ENCODE measurements around the gene RAB34. TPM values are rescaled to one million over a fixed set of nuclear protein-coding genes. Genes with fewer than 3 reads are reported as not detected.

The RAB34 gene
- total and polyA plus RNA-seq, 3 experiments from 2014 or later = 2.6 to 8.3 (median 7.9) TPM

DNA sequence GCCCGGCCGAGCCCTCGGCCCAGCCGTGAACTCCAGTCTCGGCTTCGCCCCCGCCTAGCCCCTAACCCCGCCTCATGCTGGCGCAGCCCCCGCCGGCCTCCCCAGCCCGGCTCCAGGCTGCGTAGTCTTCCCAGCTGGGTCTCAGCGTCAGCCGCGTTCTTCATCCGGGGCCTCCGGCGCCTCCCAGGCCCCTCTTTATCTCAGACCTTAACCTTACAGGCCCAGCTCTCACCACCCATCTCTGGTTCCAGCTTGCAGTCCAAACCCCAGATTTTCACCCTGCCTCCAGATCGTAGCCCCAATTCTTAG lies 6.0 kb downstream of the RAB34 start, which contains the start of gene PROCA1:
TSS of gene PROCA1 (minus strand) at position 166 of the 309 bp plus-strand sequence. CDS start 228 bp downstream, outside the sequence.
- Histone ChIP-seq H3K27ac (ENCODE audit: low read depth, low read length) (peak within 1 kb of the TSS; percentile 83), H3K4me1 (ENCODE audit: insufficient read depth, low read length) (peaks cover 17% of the 10 kb centered on the region), H3K9me3 (ENCODE audit: low read length) (no peaks in the 10 kb centered on the region), H3K4me3 (ENCODE audit: low read length) (peak within 1 kb of the TSS; percentile 82), H3K36me3 (ENCODE audit: insufficient read depth, low read length) (no peaks in the 10 kb centered on the region), H3K27me3 (ENCODE audit: insufficient read depth, low read length, poor library complexity, severe bottlenecking) (peaks cover 6% of the 10 kb centered on the region)
- peaks cover 17 to 18% of the 10 kb centered on the region in 2 donors for H3K27me3 Mint-ChIP-seq
- peaks cover 0 to 5% (median 0%) of the 10 kb centered on the region in 3 donors for H3K36me3 Mint-ChIP-seq
- H3K9me3 Mint-ChIP-seq = no peaks in the 10 kb centered on the region
- peak in 1 of 5 donors; percentile 61 for DNase-seq
- ChIA-PET POLR2A (interaction anchor here (0.5 to 3.8 kb wide), 12 partner anchors 9 to 429 kb away, joined by 3 to 53 read pairs (median 4); partner anchors contain the start of genes FLOT2, PHF12, RPL23A and SDF2), CTCF (interaction anchor here (0.9 to 4.4 kb wide), 6 partner anchors 8 to 52 kb away, joined by 3 to 35 read pairs (median 4); partner anchors contain the start of genes RPL23A and TLCD1)
- H3K4me1 Mint-ChIP-seq = peaks cover 16 to 24% (median 20%) of the 10 kb centered on the region in 3 donors
- peak within 1 kb of the TSS; percentile 41 to 97 (median 92) for H3K27ac Mint-ChIP-seq
- peak within 1 kb of the TSS; percentile 86 to 97 (median 91) for H3K4me3 Mint-ChIP-seq

DNA sequence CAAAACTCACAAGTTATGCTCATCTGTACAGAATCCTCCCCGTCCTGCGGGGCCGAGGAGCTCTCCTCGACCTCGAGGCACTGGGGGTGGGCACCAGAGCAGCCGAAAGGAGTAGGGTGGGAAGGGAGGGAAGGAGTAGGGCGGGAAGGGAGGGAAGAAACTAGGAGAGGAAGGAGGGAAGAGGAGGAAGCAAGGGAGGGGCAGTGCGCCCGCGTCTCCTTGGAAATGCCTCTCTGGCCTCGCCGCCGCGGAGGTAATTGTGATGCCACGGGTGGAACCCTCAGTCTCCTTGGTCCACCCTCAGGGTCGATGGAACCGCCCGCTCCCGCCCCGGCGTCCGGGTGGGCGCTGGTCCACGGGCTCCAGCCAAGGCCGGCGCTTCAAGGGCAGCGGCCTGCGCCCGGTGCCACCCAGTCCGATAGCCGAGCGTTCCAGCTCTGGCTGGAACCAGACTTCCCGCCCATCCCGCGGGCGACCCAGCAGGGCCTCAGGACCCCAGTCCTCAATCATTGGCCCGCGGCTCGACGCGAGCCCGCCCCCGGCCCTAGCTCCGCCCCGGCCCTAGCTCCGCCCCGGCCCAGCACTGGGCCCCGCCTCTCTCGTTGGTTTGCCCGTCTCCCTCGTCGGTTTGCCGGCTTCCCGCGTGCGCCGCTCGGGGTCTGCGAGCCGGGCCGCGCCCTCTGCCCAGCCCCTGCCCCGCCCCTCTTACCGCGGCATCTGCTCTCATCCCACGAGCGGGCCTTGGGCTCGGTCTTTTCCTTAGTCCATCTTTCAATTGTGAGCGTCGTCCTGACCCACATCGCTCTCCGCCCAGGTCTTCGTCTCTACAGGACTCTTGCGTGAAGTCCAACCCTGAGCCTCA lies 6.6 kb downstream of the RAB34 start:
- Mint-ChIP-seq H3K36me3 (peaks cover 0 to 5% (median 0%) of the 10 kb centered on the region in 3 donors), H3K9me3 (no peaks in the 10 kb centered on the region), H3K4me3 (peak overlapping the region; percentile 86 to 97 (median 91)), H3K4me1 (peaks cover 16 to 24% (median 20%) of the 10 kb centered on the region in 3 donors), H3K27ac (peak overlapping the region; percentile 41 to 97 (median 92)), H3K27me3 (peaks cover 14 to 17% of the 10 kb centered on the region in 2 donors)
- no peaks in the 10 kb centered on the region for H3K36me3 ChIP-seq (ENCODE audit: insufficient read depth, low read length)
- peak; percentile 84 to 91 (median 85) for DNase-seq
- CTCF ChIA-PET = interaction anchor here (0.9 to 4.4 kb wide), 7 partner anchors 9 to 406 kb away, joined by 3 to 35 read pairs (median 4); partner anchors contain the start of genes RPL23A, SDF2, SUPT6H and TLCD1
- H3K4me3 ChIP-seq (ENCODE audit: low read length) = peak overlapping the region; percentile 82
- H3K27ac ChIP-seq (ENCODE audit: low read depth, low read length) = peak overlapping the region; percentile 83
- POLR2A ChIA-PET = interaction anchor here (0.5 to 3.8 kb wide), 14 partner anchors 10 to 429 kb away, joined by 3 to 53 read pairs (median 4); partner anchors contain the start of genes BLTP2, FLOT2, PHF12 and RPL23A
- H3K4me1 ChIP-seq (ENCODE audit: insufficient read depth, low read length) = peaks cover 17% of the 10 kb centered on the region
- H3K27me3 ChIP-seq (ENCODE audit: insufficient read depth, low read length, poor library complexity, severe bottlenecking) = peaks cover under 1% of the 10 kb centered on the region
- H3K9me3 ChIP-seq (ENCODE audit: low read length) = no peaks in the 10 kb centered on the region

DNA sequence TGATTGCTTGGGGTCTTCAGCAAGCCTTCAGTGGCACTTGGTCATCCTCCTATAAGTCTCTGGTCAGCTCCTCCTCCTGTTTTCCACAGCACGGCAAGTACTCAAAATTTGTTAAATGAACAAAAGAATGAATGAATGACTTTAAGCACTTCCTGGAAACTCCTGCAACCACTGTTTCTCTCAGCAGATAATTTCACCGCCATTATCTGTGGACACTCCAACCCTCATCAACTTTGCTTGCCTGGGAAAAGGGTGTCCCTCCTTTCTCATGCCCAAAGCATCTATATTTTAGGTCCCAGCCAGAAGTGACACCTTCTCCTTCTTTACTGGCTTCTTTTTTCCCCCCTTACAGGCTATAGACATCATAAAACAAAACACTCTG lies 10.3 kb downstream of the RAB34 start:
- CTCF ChIA-PET = no interaction called here

DNA sequence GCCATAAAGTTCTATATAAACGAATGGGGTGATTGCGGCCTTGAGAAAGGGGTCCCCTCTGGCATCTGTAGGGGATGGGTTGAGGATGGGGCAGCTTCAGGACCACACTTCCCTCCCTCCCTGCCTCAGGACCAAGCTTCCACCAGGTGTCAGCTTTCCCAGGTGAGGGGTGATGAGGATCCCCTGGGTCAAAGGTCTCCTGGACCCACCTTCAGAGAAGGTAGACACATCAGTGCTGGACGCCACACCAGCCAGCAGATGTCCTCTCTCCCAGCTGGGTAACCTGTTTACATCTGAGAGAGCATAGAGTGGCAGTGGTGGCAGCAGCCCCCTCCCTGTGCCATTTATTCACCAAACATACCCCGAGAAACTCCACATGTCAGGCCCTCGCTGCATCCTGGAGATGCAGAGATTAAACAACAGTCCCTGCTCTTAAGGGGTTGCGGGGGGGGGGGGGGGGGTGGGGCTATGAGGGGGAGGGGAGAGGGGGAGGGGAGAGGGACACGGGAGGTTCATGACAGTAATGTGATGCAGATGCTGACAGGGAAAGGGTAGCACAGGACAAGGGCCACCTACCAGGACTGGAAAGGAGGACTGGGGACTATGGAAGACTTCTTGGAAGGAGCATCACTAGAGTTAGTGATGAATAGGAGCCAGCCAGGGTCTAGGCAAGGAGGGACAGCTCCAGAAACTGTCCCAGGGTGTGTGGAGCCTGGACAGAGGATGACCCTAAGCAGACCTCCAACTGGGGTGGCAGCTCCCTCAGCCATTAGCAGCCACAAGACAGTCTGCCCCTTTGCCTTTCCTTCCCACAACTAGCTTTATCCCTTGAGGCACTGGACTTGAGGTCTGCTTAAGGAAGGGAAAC lies 11.0 kb downstream of the RAB34 start:
- H3K4me3 Mint-ChIP-seq = peak overlapping the region in 1 of 7 donors; percentile 50
- Histone ChIP-seq H3K27ac (ENCODE audit: low read depth, low read length) (no peak overlapping the region), H3K36me3 (ENCODE audit: insufficient read depth, low read length) (peaks cover 16% of the 10 kb centered on the region), H3K27me3 (ENCODE audit: insufficient read depth, low read length, poor library complexity, severe bottlenecking) (no peaks in the 10 kb centered on the region), H3K4me3 (ENCODE audit: low read length) (no peak overlapping the region), H3K9me3 (ENCODE audit: low read length) (no peaks in the 10 kb centered on the region), H3K4me1 (ENCODE audit: insufficient read depth, low read length) (peaks cover 4% of the 10 kb centered on the region)
- H3K9me3 Mint-ChIP-seq = peaks cover 0 to 2% (median 0%) of the 10 kb centered on the region in 5 donors
- H3K4me1 Mint-ChIP-seq = peaks cover 7 to 12% (median 11%) of the 10 kb centered on the region in 3 donors
- H3K27ac Mint-ChIP-seq = peak overlapping the region in 3 of 8 donors; percentile 6 to 75 (median 17)
- no peak for DNase-seq
- CTCF ChIA-PET = no interaction called here
- POLR2A ChIA-PET = no interaction called here
- H3K36me3 Mint-ChIP-seq = peaks cover 0 to 37% (median 6%) of the 10 kb centered on the region in 3 donors
- H3K27me3 Mint-ChIP-seq = no peaks in the 10 kb centered on the region

More for the DNA sequence above, 10.3 kb downstream of the RAB34 start:
- Histone ChIP-seq H3K4me1 (ENCODE audit: insufficient read depth, low read length) (peaks cover 10% of the 10 kb centered on the region), H3K27ac (ENCODE audit: low read depth, low read length) (no peak overlapping the region), H3K36me3 (ENCODE audit: insufficient read depth, low read length) (peaks cover 10% of the 10 kb centered on the region), H3K9me3 (ENCODE audit: low read length) (no peaks in the 10 kb centered on the region), H3K27me3 (ENCODE audit: insufficient read depth, low read length, poor library complexity, severe bottlenecking) (no peaks in the 10 kb centered on the region), H3K4me3 (ENCODE audit: low read length) (no peak overlapping the region)
- peaks cover 0 to under 1% of the 10 kb centered on the region in 2 donors for H3K27me3 Mint-ChIP-seq
- no peak for DNase-seq
- H3K9me3 Mint-ChIP-seq = no peaks in the 10 kb centered on the region
- H3K27ac Mint-ChIP-seq = peak overlapping the region in 5 of 8 donors; percentile 6 to 75 (median 24)
- POLR2A ChIA-PET = interaction anchor here (1.1 kb wide), 1 partner anchor 12 kb away, joined by 4 read pairs; the partner anchor contains the start of gene RPL23A
- peak overlapping the region in 1 of 7 donors; percentile 50 for H3K4me3 Mint-ChIP-seq
- H3K4me1 Mint-ChIP-seq = peaks cover 10 to 18% (median 17%) of the 10 kb centered on the region in 3 donors
- H3K36me3 Mint-ChIP-seq = peaks cover 0 to 33% (median 4%) of the 10 kb centered on the region in 3 donors

DNA sequence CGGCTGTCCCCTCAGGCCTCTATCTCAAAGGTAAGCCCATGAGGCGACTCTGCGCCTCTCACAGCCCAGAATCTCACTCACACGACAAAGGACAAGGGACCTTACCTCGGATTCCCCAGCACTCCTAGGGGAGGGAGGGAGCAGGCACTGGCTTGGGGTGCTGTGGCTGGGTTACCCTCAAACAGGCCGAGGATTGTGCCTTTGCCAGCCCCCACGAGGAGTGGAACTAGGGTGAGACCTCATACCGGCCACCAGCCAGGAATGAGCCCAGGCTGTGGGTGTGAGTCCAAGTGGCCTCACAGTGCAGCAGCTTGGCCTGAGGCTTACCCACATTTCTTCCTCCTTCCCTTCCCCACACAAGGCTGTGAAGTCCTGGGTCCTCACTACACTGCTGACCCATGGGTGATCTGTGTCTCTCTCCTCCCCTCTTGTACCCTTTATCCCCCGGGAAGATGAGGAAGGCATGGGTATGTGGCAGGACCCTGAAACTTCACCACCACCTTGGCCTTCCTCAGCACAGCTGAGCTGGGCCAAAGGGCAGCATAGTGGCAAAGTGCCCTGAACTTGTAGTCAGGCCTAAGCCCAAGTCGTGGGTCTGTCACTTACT lies 11.8 kb downstream of the RAB34 start:
- H3K36me3 Mint-ChIP-seq = peaks cover 0 to 44% (median 6%) of the 10 kb centered on the region in 3 donors
- Histone ChIP-seq H3K27ac (ENCODE audit: low read depth, low read length) (no peak overlapping the region), H3K27me3 (ENCODE audit: insufficient read depth, low read length, poor library complexity, severe bottlenecking) (no peaks in the 10 kb centered on the region), H3K36me3 (ENCODE audit: insufficient read depth, low read length) (peaks cover 23% of the 10 kb centered on the region), H3K4me3 (ENCODE audit: low read length) (no peak overlapping the region), H3K4me1 (ENCODE audit: insufficient read depth, low read length) (peaks cover 4% of the 10 kb centered on the region), H3K9me3 (ENCODE audit: low read length) (no peaks in the 10 kb centered on the region)
- peak overlapping the region in 3 of 8 donors; percentile 55 to 86 (median 64) for H3K27ac Mint-ChIP-seq
- ChIA-PET POLR2A (no interaction called here), CTCF (interaction anchor here (1.0 kb wide), 1 partner anchor 57 kb away, joined by 3 read pairs; no protein-coding TSS in a partner anchor)
- H3K9me3 Mint-ChIP-seq = peaks cover 0 to 2% (median 0%) of the 10 kb centered on the region in 5 donors
- no peak for DNase-seq
- H3K4me1 Mint-ChIP-seq = peaks cover 7 to 11% (median 9%) of the 10 kb centered on the region in 3 donors
- H3K27me3 Mint-ChIP-seq = no peaks in the 10 kb centered on the region
- H3K4me3 Mint-ChIP-seq = no peak overlapping the region

DNA sequence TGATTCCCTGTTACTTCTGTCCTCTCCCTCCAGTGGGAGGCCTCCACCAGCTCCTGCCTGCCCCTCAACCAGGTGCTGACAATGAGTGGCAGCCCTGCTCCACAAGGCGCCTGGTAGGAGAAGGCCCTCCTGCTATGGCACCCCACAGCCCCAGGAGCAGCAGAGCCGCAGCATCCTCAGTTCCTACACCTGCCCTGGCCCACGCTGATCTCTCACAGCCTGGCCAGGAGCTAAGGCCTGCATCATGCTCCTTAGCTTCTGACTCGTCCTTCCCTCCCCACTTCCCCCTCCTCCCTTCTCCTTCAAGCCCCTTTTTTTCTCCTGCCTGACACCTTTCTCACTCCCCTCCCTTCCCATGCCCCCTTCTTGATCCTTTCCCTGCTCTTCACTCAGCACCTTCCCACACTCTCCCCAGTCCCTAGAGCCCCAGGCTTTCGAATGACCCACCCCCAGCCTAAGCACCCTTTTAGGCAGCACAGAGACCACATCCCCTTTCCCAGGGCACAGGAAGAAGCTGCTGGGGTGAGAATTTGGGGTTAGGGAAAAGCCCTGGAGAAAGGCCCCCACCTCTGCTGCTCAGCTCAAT lies 12.5 kb downstream of the RAB34 start:
- no peaks in the 10 kb centered on the region for H3K4me1 ChIP-seq (ENCODE audit: insufficient read depth, low read length)
- H3K9me3 Mint-ChIP-seq = peaks cover 0 to 2% (median 0%) of the 10 kb centered on the region in 5 donors
- POLR2A ChIA-PET = interaction anchor here (0.5 kb wide), 1 partner anchor 12 kb away, joined by 3 read pairs; no protein-coding TSS in a partner anchor
- CTCF ChIA-PET = interaction anchor here (1.0 kb wide), 1 partner anchor 57 kb away, joined by 3 read pairs; no protein-coding TSS in a partner anchor
- H3K27ac ChIP-seq (ENCODE audit: low read depth, low read length) = no peak overlapping the region
- H3K4me3 Mint-ChIP-seq = no peak overlapping the region
- peaks cover 29% of the 10 kb centered on the region for H3K36me3 ChIP-seq (ENCODE audit: insufficient read depth, low read length)
- no peaks in the 10 kb centered on the region for H3K27me3 Mint-ChIP-seq
- DNase-seq = no peak
- H3K36me3 Mint-ChIP-seq = peaks cover 0 to 49% (median 8%) of the 10 kb centered on the region in 3 donors
- H3K9me3 ChIP-seq (ENCODE audit: low read length) = no peaks in the 10 kb centered on the region
- H3K27ac Mint-ChIP-seq = peak overlapping the region in 1 of 8 donors; percentile 86
- H3K4me1 Mint-ChIP-seq = peaks cover 3 to 6% (median 4%) of the 10 kb centered on the region in 3 donors
- H3K27me3 ChIP-seq (ENCODE audit: insufficient read depth, low read length, poor library complexity, severe bottlenecking) = no peaks in the 10 kb centered on the region
- H3K4me3 ChIP-seq (ENCODE audit: low read length) = no peak overlapping the region
